H1 (cell line): Measurements from ENCODE around the gene GDPD3. TPM values are rescaled to one million over a fixed set of nuclear protein-coding genes. Genes with fewer than 3 reads are reported as not detected.

Source experiments
- ASH2L ChIP-seq: fragments of 200-600, 300-600 bp; sonication (generic); IDR thresholded peaks from one replicate; pipeline ENCODE4 v1.7.1; 2017; ENCODE audit warnings: low read length
- KDM1A ChIP-seq: fragments of 200-600, 300-600 bp; sonication (generic); IDR thresholded peaks from 2 replicates; pipeline ENCODE4 v1.7.1; 2016; ENCODE audit warnings: mild to moderate bottlenecking, low read length, borderline replicate concordance
- KDM4A ChIP-seq: IDR thresholded peaks from one replicate; pipeline ENCODE4 v1.7.1; 2012; ENCODE audit warnings: low read depth, mild to moderate bottlenecking, moderate library complexity, low read length, inconsistent platforms; ENCODE audit not compliant: severe bottlenecking
- MAFK ChIP-seq: IDR thresholded peaks from 2 replicates; pipeline ENCODE4 v1.6.1; 2012; ENCODE audit warnings: low read depth, mild to moderate bottlenecking, improper control_type of control experiment, low read length
- polyA plus RNA-seq, 7 experiments: library from polyadenylated mRNA; depleted of rRNA in 3 of 7; stranded (reverse) in 5 of 7; unstranded in 2 of 7; fragments of >200 nt in 5 of 7; fragments of 200-250 nt in 2 of 7; gene quantifications; 1 replicate in 5 of 7; 2 replicates in 1 of 7; 4 replicates in 1 of 7; pipeline versions ENCODE4 v1.2.1 to v1.2.3, GENCODE V29; 2011 to 2013; ENCODE audit warnings: missing spikeins in 2 of 7, mixed read lengths in 2 of 7
- total RNA-seq: library from RNA; stranded (reverse); fragmentation: NEBNext Ultra II Directional; extraction: Animal tissue kit (Norgen Biotek cat#: 25700); gene quantifications from 2 replicates; pipeline ENCODE4 v1.2.1, GENCODE V29; 2021

GDPD3 gene
- total and polyA plus RNA-seq, 2 of the 8 experiments (the other 6 are each of a cell fraction or from before 2014, with no cell fraction given) = 0.20 TPM; not detected in 1

DNA sequence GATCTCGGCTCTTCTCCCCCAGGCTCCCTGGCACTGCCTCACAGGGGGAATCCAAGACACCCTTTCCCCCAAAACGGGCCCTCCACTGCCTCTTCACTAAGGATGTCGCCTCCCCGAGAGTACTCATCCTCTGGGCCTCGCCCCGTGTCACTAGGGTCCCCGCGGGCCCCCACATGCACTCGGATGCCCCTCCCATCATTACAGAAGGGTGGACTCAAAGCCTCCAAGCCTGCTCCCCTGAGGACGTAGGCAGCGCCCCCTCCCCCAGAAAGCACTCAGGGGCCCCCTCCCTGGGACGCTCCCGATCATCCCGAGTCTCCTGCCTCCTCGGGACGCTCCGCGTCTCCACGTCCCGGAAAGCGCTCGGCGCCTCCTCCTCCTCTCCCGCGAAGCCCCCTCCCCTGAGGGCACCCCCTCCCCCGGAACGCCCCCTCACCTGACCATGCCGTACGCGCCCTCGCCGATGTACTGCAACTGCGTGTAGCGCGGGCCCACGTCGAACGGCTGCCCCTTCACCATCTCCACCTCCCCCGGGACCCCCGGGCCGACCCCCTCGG is 9.3 kb upstream of the GDPD3 start (continued):
- no peak for TF ChIP-seq MAFK
- no peak for TF ChIP-seq ASH2L
- no peak for TF ChIP-seq KDM1A
- TF ChIP-seq KDM4A = peak; percentile 72
